ENCODE measurements around the gene FARP1. TPM values are rescaled to one million over a fixed set of nuclear protein-coding genes. Genes with fewer than 3 reads are reported as not detected.

Gene FARP1
- total RNA-seq, 4 donors from 2014 or later, result 103 to 172 (median 129) TPM

GRCh38 chr13:98459721-98460370 lies 317.0 kb downstream of the FARP1 start:
- TF ChIP-seq CTCF (IDR thresholded peaks at IDR 0.05) (no peak), POLR2A (IDR thresholded peaks at IDR 0.05) (no peak)
- no peaks in the 10 kb centered on the region for H3K27me3 ChIP-seq
- no peak for DNase-seq
- H3K9me3 ChIP-seq, result no peaks in the 10 kb centered on the region
- peaks cover 19 to 22% of the 10 kb centered on the region in 2 donors for H3K36me3 ChIP-seq
- intact Hi-C loops (cut with DNase I), result no loop called here
- no peak overlapping the region for H3K4me3 ChIP-seq (replicated peaks in 1 of 3)
- 90 to 94% methylated on average over 13 of the region's 13 CpGs for WGBS, 2 donors
- H3K4me1 ChIP-seq, result peaks cover 15 to 22% of the 10 kb centered on the region in 2 donors
- H3K27ac ChIP-seq, result no peak overlapping the region

- intact Hi-C loops (cut with DNase I), result no loop called here
- Histone ChIP-seq H3K4me3 (replicated peaks in 1 of 3) (no peak overlapping the region), H3K9me3 (no peaks in the 10 kb centered on the region), H3K36me3 (peaks cover 19 to 22% of the 10 kb centered on the region in 2 donors), H3K27ac (no peak overlapping the region), H3K4me1 (peaks cover 10 to 20% of the 10 kb centered on the region in 2 donors), H3K27me3 (no peaks in the 10 kb centered on the region)
- TF ChIP-seq CTCF (IDR thresholded peaks at IDR 0.05) (no peak), POLR2A (IDR thresholded peaks at IDR 0.05) (no peak)
- 88 to 89% methylated on average over 13 of the region's 13 CpGs for WGBS, 2 donors
- DNase-seq, result no peak
Observed at GRCh38 chr13:98460516-98460915, 317.6 kb downstream of the FARP1 start.

- Histone ChIP-seq H3K9me3 (no peaks in the 10 kb centered on the region), H3K4me1 (peaks cover 10 to 20% of the 10 kb centered on the region in 2 donors), H3K27ac (no peak overlapping the region), H3K4me3 (replicated peaks in 1 of 3) (no peak overlapping the region), H3K36me3 (peaks cover 19 to 24% of the 10 kb centered on the region in 2 donors), H3K27me3 (no peaks in the 10 kb centered on the region)
- intact Hi-C loops (cut with DNase I), result no loop called here
- no peak for TF ChIP-seq CTCF (IDR thresholded peaks at IDR 0.05)
- no peak for TF ChIP-seq POLR2A (IDR thresholded peaks at IDR 0.05)
- DNase-seq, result no peak
- 92 to 94% methylated on average over 14 to 16 of the region's 16 CpGs for WGBS, 2 donors
Observed at GRCh38 chr13:98461486-98462240, 318.8 kb downstream of the FARP1 start.

- H3K36me3 ChIP-seq, result peaks cover 19 to 20% of the 10 kb centered on the region in 2 donors
- no peaks in the 10 kb centered on the region for H3K9me3 ChIP-seq
- TF ChIP-seq POLR2A (IDR thresholded peaks at IDR 0.05) (no peak), CTCF (IDR thresholded peaks at IDR 0.05) (no peak)
- 93 to 97% methylated on average over 18 of the region's 18 CpGs for WGBS, 2 donors
- H3K4me3 ChIP-seq (replicated peaks in 1 of 3), result no peak overlapping the region
- no peak for DNase-seq
- H3K27me3 ChIP-seq, result no peaks in the 10 kb centered on the region
- peaks cover 10 to 20% of the 10 kb centered on the region in 2 donors for H3K4me1 ChIP-seq
- intact Hi-C loops (cut with DNase I), result no loop called here
- H3K27ac ChIP-seq, result peak overlapping the region in 1 of 3 donors; percentile 1
Observed at GRCh38 chr13:98462241-98462882, 319.5 kb downstream of the FARP1 start.
